ENCODE results near the gene PPP1R17. TPM values are rescaled to one million over a fixed set of nuclear protein-coding genes. Genes with fewer than 3 reads are reported as not detected.

PPP1R17 gene
- total RNA-seq, 4 donors from 2014 or later: not detected

DNA sequence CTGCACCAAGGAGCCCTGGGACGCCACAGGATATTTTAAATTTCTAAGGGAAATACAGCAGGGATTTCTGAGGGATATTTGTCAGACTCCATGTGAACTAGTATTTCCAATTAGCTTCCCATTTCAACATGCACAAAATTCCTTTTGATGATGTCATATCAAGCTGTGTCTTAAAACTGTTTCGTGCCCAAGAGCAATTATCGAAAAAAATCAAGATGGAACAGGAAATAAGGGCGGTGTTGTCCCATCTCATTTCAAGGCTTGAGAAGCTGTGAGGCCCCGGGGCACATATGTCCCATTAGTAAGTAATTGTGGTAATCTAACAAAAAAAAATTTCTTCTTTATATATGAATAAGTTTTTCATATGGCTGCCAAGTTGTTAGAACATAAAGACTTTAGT, 47.4 kb downstream of the PPP1R17 start:
- Histone ChIP-seq H3K27me3 (no peaks in the 10 kb centered on the region), H3K27ac (no peak overlapping the region), H3K4me3 (no peak overlapping the region), H3K4me1 (no peaks in the 10 kb centered on the region), H3K9me3 (no peaks in the 10 kb centered on the region), H3K36me3 (no peaks in the 10 kb centered on the region)
- no peak for ATAC-seq
- TF ChIP-seq POLR2AphosphoS5 (IDR thresholded peaks at IDR 0.05) (no peak), EP300 (IDR thresholded peaks at IDR 0.05) (no peak), POLR2A (IDR thresholded peaks at IDR 0.05) (no peak)
- TF ChIP-seq, protein P1, sequence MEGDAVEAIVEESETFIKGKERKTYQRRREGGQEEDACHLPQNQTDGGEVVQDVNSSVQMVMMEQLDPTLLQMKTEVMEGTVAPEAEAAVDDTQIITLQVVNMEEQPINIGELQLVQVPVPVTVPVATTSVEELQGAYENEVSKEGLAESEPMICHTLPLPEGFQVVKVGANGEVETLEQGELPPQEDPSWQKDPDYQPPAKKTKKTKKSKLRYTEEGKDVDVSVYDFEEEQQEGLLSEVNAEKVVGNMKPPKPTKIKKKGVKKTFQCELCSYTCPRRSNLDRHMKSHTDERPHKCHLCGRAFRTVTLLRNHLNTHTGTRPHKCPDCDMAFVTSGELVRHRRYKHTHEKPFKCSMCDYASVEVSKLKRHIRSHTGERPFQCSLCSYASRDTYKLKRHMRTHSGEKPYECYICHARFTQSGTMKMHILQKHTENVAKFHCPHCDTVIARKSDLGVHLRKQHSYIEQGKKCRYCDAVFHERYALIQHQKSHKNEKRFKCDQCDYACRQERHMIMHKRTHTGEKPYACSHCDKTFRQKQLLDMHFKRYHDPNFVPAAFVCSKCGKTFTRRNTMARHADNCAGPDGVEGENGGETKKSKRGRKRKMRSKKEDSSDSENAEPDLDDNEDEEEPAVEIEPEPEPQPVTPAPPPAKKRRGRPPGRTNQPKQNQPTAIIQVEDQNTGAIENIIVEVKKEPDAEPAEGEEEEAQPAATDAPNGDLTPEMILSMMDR (IDR thresholded peaks at IDR 0.05): no peak
- WGBS, 2 donors (ENCODE audit: low coverage in 1 of 2): 58 to 70% methylated on average over 5 of the region's 5 CpGs

DNA sequence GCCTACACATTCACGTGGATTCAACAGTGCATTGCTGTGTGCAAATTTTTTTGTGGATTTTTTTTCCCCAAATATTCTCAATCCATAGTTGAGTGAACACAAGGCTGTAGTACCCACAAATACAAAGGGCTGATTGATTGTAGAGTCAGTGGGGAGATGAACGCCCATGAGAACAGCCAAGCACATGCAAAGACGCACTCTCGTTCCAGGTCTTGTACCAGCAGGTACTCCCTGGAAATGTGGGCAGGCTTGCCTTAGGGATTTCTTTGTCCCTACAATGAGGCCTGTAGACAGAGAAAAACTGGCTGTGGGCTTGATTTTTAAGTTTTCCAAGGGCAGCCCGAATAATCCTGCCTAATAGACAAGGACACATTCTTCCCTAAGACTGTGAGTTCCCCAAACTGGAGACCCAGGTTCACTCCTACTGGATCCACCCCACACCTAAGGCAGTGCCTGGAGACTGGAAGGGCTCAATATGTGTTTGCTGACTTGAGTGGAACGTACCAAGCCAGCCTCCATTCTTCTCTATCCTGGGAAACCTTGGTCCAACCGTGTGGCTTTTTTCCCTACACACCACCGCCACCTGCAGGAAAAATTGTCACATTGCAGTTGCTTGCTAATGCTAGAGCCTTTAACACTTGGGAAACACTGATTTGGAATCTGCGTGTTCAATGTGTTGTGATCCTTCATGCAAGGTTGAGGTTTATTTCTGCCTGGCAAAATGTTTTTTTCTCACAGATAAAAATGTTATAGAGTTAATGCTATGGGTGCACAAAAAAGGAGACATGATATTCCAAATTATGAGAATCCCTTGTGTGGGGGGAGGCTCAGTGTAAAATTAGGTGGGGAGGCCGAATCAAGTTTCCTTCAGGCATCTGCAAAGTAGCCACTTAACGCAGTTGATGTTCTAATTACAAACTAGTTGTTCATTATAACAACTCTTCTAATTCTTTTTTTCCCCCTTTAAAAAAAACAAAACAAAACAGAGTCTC, 49.3 kb downstream of the PPP1R17 start:
- Histone ChIP-seq H3K27me3 (no peaks in the 10 kb centered on the region), H3K9me3 (no peaks in the 10 kb centered on the region), H3K4me3 (no peak overlapping the region), H3K36me3 (no peaks in the 10 kb centered on the region), H3K27ac (no peak overlapping the region), H3K4me1 (no peaks in the 10 kb centered on the region)
- ATAC-seq: peak; percentile 58
- TF ChIP-seq POLR2AphosphoS5 (IDR thresholded peaks at IDR 0.05): no peak
- TF ChIP-seq, protein P1 (IDR thresholded peaks at IDR 0.05): peak; percentile 65 to 85 (median 76)
- 49 to 56% methylated on average over 9 to 10 of the region's 11 CpGs for WGBS, 2 donors (ENCODE audit: low coverage in 1 of 2)

DNA sequence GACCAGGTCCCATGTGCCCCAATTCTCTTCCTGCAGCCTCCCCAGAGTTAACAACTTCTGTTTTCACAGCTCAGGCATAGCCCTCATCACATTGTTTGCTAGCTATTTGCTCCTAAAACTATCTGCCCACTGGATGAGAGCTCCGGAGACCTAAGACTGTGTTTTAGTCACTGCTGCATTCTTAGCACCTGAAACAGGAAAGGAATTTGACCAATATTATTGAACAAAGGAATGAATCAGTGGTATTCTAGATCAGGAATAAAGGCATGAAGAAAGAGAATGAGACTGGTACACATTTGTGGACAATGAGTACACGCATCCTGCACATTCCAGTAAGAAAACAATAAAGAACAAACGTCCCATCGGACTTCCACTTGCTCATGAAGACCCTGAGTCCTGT, 54.8 kb downstream of the PPP1R17 start:
- no peak overlapping the region for H3K4me3 ChIP-seq
- H3K27me3 ChIP-seq: no peaks in the 10 kb centered on the region
- H3K27ac ChIP-seq: no peak overlapping the region
- 76 to 79% methylated on average over 3 to 4 of the region's 4 CpGs for WGBS, 2 donors (ENCODE audit: low coverage in 1 of 2)
- no peak for TF ChIP-seq POLR2A (IDR thresholded peaks at IDR 0.05)
- TF ChIP-seq EP300 (IDR thresholded peaks at IDR 0.05): no peak
- no peak for TF ChIP-seq POLR2AphosphoS5 (IDR thresholded peaks at IDR 0.05)
- TF ChIP-seq, protein P1 (IDR thresholded peaks at IDR 0.05): no peak
- no peaks in the 10 kb centered on the region for H3K4me1 ChIP-seq
- no peaks in the 10 kb centered on the region for H3K36me3 ChIP-seq
- H3K9me3 ChIP-seq: no peaks in the 10 kb centered on the region
- ATAC-seq: no peak

DNA sequence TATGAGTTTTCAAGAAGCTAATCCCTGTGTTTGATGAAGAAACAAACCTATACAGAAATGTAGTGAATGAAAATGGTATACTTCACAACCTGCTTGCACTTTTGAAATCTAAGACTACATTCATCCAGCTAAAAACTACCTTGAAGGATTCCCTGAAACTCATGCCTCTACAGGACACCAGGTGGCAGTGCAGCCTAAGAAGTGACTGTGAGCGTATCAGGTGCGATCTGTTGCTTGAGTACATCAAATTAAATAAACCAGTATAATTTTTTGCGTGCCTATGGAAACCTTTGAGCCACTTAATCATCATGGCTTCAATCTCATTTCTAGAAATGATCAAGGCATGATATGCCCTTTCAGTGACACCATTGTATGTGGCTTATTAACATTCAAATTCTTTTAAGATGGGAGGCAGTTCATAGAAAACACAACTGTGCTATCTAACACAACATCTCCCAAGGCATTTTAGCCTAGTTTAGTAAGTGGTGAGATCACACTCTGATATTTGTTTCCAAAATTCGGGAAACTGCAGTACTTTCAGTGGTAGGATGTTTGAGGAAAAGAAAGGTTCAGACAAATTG, 57.4 kb downstream of the PPP1R17 start:
- ATAC-seq: no peak
- no peak overlapping the region for H3K27ac ChIP-seq
- H3K9me3 ChIP-seq: no peaks in the 10 kb centered on the region
- TF ChIP-seq EP300 (IDR thresholded peaks at IDR 0.05): no peak
- TF ChIP-seq, protein P1 (IDR thresholded peaks at IDR 0.05): peak; percentile 76 to 91 (median 84)
- no peaks in the 10 kb centered on the region for H3K4me1 ChIP-seq
- no peak overlapping the region for H3K4me3 ChIP-seq
- H3K27me3 ChIP-seq: no peaks in the 10 kb centered on the region
- WGBS, 2 donors (ENCODE audit: low coverage in 1 of 2): 0 to 1% methylated on average over 4 of the region's 4 CpGs
- no peaks in the 10 kb centered on the region for H3K36me3 ChIP-seq

DNA sequence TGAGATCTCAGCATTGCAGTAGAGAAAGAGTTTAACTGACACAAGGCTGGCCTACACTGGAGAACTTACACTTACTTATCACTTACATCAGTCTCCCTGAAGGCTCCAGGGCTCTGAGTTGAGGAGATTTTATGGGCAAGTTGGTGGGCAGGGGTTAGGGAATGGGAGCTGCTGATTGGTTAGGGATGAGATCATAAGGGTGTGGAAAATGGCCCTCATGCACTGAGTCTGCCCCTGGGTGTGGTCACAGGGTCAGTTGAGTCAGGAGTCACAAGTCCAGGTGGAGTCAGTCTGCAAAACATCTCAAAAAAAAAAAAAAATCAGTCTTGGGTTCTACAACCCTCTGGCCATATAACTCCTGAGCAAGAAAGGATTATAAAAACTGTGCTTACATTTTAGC, 60.5 kb downstream of the PPP1R17 start:
- no peaks in the 10 kb centered on the region for H3K27me3 ChIP-seq
- H3K27ac ChIP-seq: no peak overlapping the region
- H3K36me3 ChIP-seq: no peaks in the 10 kb centered on the region
- TF ChIP-seq EP300 (IDR thresholded peaks at IDR 0.05): no peak
- TF ChIP-seq, protein P1 (IDR thresholded peaks at IDR 0.05): no peak
- no peak for TF ChIP-seq POLR2A (IDR thresholded peaks at IDR 0.05)
- TF ChIP-seq POLR2AphosphoS5 (IDR thresholded peaks at IDR 0.05): no peak
- H3K4me3 ChIP-seq: no peak overlapping the region
- ATAC-seq: no peak
- H3K9me3 ChIP-seq: no peaks in the 10 kb centered on the region
- no peaks in the 10 kb centered on the region for H3K4me1 ChIP-seq

Data from gastroesophageal sphincter (tissue), 4 donors.